ENCODE data around the gene BANF2.

DNA sequence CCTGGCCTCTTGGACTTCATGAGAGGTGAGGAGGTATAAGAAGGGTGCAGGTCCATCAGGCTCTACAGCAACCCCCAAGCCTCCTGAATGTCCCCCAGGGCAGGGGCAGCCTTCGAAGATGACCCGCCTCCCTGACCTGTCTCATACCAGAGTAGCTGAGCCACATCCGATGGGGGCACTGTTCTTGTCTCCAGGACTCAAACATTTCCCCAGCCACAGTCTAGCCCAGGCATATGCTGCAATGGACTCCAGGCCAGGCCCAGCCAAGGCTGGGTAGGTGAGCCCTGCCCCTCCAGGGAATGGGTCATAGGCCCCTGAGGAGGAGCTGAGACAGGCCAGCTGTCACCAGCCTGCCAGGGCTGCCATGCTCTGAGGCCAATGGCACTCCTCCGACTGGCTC lies 65.3 kb downstream of the BANF2 start:
- TF ChIP-seq SNAI2 (CRISPR knock-in tag; IDR thresholded peaks at IDR 0.05): no peak
- TF ChIP-seq, protein P1, sequence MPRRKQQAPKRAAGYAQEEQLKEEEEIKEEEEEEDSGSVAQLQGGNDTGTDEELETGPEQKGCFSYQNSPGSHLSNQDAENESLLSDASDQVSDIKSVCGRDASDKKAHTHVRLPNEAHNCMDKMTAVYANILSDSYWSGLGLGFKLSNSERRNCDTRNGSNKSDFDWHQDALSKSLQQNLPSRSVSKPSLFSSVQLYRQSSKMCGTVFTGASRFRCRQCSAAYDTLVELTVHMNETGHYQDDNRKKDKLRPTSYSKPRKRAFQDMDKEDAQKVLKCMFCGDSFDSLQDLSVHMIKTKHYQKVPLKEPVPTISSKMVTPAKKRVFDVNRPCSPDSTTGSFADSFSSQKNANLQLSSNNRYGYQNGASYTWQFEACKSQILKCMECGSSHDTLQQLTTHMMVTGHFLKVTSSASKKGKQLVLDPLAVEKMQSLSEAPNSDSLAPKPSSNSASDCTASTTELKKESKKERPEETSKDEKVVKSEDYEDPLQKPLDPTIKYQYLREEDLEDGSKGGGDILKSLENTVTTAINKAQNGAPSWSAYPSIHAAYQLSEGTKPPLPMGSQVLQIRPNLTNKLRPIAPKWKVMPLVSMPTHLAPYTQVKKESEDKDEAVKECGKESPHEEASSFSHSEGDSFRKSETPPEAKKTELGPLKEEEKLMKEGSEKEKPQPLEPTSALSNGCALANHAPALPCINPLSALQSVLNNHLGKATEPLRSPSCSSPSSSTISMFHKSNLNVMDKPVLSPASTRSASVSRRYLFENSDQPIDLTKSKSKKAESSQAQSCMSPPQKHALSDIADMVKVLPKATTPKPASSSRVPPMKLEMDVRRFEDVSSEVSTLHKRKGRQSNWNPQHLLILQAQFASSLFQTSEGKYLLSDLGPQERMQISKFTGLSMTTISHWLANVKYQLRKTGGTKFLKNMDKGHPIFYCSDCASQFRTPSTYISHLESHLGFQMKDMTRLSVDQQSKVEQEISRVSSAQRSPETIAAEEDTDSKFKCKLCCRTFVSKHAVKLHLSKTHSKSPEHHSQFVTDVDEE (CRISPR knock-in tag; IDR thresholded peaks at IDR 0.05): no peak
- no peak for TF ChIP-seq ISL1 (CRISPR knock-in tag; IDR thresholded peaks at IDR 0.05)
- TF ChIP-seq, protein P2, sequence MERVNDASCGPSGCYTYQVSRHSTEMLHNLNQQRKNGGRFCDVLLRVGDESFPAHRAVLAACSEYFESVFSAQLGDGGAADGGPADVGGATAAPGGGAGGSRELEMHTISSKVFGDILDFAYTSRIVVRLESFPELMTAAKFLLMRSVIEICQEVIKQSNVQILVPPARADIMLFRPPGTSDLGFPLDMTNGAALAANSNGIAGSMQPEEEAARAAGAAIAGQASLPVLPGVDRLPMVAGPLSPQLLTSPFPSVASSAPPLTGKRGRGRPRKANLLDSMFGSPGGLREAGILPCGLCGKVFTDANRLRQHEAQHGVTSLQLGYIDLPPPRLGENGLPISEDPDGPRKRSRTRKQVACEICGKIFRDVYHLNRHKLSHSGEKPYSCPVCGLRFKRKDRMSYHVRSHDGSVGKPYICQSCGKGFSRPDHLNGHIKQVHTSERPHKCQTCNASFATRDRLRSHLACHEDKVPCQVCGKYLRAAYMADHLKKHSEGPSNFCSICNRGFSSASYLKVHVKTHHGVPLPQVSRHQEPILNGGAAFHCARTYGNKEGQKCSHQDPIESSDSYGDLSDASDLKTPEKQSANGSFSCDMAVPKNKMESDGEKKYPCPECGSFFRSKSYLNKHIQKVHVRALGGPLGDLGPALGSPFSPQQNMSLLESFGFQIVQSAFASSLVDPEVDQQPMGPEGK (CRISPR knock-in tag; IDR thresholded peaks at IDR 0.05; ENCODE audit: borderline replicate concordance): no peak
